ENCODE data around the gene FAM13C. TPM values are rescaled to one million over a fixed set of nuclear protein-coding genes. Genes with fewer than 3 reads are reported as not detected.

The FAM13C gene
- total and polyA plus RNA-seq, 2 of the 4 experiments (the other 2 are of a cell fraction), result 1.6 to 2.9 TPM

- Histone ChIP-seq H3K9me3 (ENCODE audit: control insufficient read depth, insufficient read depth, low read length) (no peaks in the 10 kb centered on the region), H3K14ac (replicated peaks; ENCODE audit: low read depth, low read length) (no peak overlapping the region), H3K4me1 (ENCODE audit: control insufficient read depth, insufficient read depth, low read length) (no peaks in the 10 kb centered on the region), H4K8ac (ENCODE audit: low read depth in 2 of 2, low read length in 2 of 2) (no peak overlapping the region), H3K27ac (ENCODE audit: insufficient read depth, low read length) (no peak overlapping the region), H2BK120ac (ENCODE audit: low read depth, low read length) (no peak overlapping the region), H3K79me1 (ENCODE audit: low read depth in 1 of 2, low read length in 2 of 2) (no peaks in the 10 kb centered on the region), H3K23ac (ENCODE audit: low read depth, low read length) (no peak overlapping the region), H3K9ac (ENCODE audit: low read depth, low read length) (no peak overlapping the region), H4K91ac (ENCODE audit: insufficient read depth, low read depth, low read length) (no peak overlapping the region), H3K18ac (ENCODE audit: low read depth, low read length) (no peak overlapping the region), H3K27me3 (ENCODE audit: control insufficient read depth, insufficient read depth, low read length) (no peaks in the 10 kb centered on the region), H2BK20ac (ENCODE audit: low read depth, low read length) (no peak overlapping the region), H3K4ac (ENCODE audit: low read depth, low read length) (no peak overlapping the region), H2AK5ac (ENCODE audit: low read depth, low read length) (no peak overlapping the region), H4K5ac (ENCODE audit: low read depth, low read length) (no peak overlapping the region), H2BK15ac (ENCODE audit: low read depth, low read length) (no peak overlapping the region), H2BK5ac (ENCODE audit: low read depth, low read length, poor library complexity, severe bottlenecking) (no peak overlapping the region), H3K56ac (ENCODE audit: extremely low read depth, insufficient read depth, low read length) (no peak overlapping the region), H3K9me1 (ENCODE audit: insufficient read depth, low read length) (no peaks in the 10 kb centered on the region), H3K4me2 (ENCODE audit: low read depth, low read length) (no peak overlapping the region), H4K20me1 (ENCODE audit: insufficient read depth, low read length) (no peaks in the 10 kb centered on the region), H2AFZ (replicated peaks; ENCODE audit: low read length, poor library complexity) (no peak overlapping the region), H3K4me3 (ENCODE audit: insufficient read depth, low read depth, low read length) (no peak overlapping the region), H2AK9ac (replicated peaks; ENCODE audit: low read depth, low read length, poor library complexity) (no peak overlapping the region), H3K36me3 (ENCODE audit: control insufficient read depth, insufficient read depth, low read length) (no peaks in the 10 kb centered on the region)
- no TSS peak for BruUV-seq (replicated peaks)
- POLR2A ChIA-PET (ENCODE audit: unreplicated experiment), result no interaction called here
- in situ Hi-C loops (cut with MboI; ENCODE audit: low sequenced_read_pairs) (no loop called here), dilution Hi-C loops (cut with HindIII; ENCODE audit: low sequenced_read_pairs, unreplicated experiment) (no loop called here), intact Hi-C loops (cut with micrococcal nuclease) (no loop called here)
- CTCF ChIA-PET, result no interaction called here
- TF ChIP-seq CTCF (conservative IDR thresholded peaks at IDR 0.05; ENCODE audit: low read depth, low read length) (no peak), CHD1 (IDR thresholded peaks at IDR 0.05; ENCODE audit: low read depth, low read length) (no peak), BHLHE40 (IDR thresholded peaks at IDR 0.05; ENCODE audit: low read depth, low read length) (no peak), MAZ (IDR thresholded peaks at IDR 0.05; ENCODE audit: borderline replicate concordance, low read depth, low read length) (no peak), SMC3 (IDR thresholded peaks at IDR 0.05; ENCODE audit: low read depth, low read length) (no peak), NFE2L2 (IDR thresholded peaks at IDR 0.05; ENCODE audit: low read depth, low read length) (no peak), RAD21 (IDR thresholded peaks at IDR 0.05; ENCODE audit: low read length) (no peak), MXI1 (IDR thresholded peaks at IDR 0.05; ENCODE audit: borderline replicate concordance, low read depth, low read length) (no peak), USF2 (IDR thresholded peaks at IDR 0.05; ENCODE audit: low read depth, low read length) (no peak), FOS (IDR thresholded peaks at IDR 0.05; ENCODE audit: low read depth, low read length) (no peak), RFX5 (IDR thresholded peaks at IDR 0.05; ENCODE audit: low read depth, low read length) (no peak), CEBPB (IDR thresholded peaks at IDR 0.05; ENCODE audit: low read depth, low read length) (no peak), RCOR1 (IDR thresholded peaks at IDR 0.05; ENCODE audit: insufficient replicate concordance, low read length) (no peak), MAFK (IDR thresholded peaks at IDR 0.05; ENCODE audit: low read depth, low read length) (no peak), POLR2A (IDR thresholded peaks at IDR 0.05; ENCODE audit: low read depth, low read length) (no peak), ELK1 (IDR thresholded peaks at IDR 0.05; ENCODE audit: borderline replicate concordance, low read depth, low read length) (no peak)
- DNase-seq, result no peak
- ATAC-seq (ENCODE audit: low read depth), result no peak
Measured at GRCh38 chr10:59225211-59225610, 137.1 kb downstream of the FAM13C start.
